K562 (cell line): Measurements from ENCODE around the gene DBNL. TPM values are rescaled to one million over a fixed set of nuclear protein-coding genes. Genes with fewer than 3 reads are reported as not detected.
"Not testable (repeated sequence)": the region's sequence is repeated elsewhere in the genome, so short reads cannot be mapped to it uniquely, and the experiment has no call there.

ENCODE experiments used
- ATF1 ChIP-seq, 2 experiments: fragments of 450-650 bp in 1 of 2; IDR thresholded peaks; 2 replicates each; pipeline ENCODE4 v1.6.1; 2016; ENCODE audit warnings: missing compliant biosample characterization in 1 of 2, missing genetic modification characterization in 1 of 2
- BCLAF1 ChIP-seq, 2 experiments: fragments of 450-650 bp in 1 of 2; IDR thresholded peaks; 2 replicates each; pipeline ENCODE4 v1.6.1; 2011 to 2017; ENCODE audit warnings: low read depth in 2 of 2, antibody characterized with exemption in 1 of 2, borderline replicate concordance in 1 of 2, low read length in 1 of 2, mild to moderate bottlenecking in 1 of 2, mixed read lengths in 1 of 2; ENCODE audit not compliant: control insufficient read depth in 1 of 2
- CREB3L1 ChIP-seq: fragments of 450-650 bp; IDR thresholded peaks from 2 replicates; pipeline ENCODE4 v1.6.1; 2014; ENCODE audit warnings: low read depth, mild to moderate bottlenecking, moderate library complexity, borderline replicate concordance
- FOXM1 ChIP-seq, 2 experiments: fragments of 450-650 bp in 1 of 2; sonication (generic) in 1 of 2; formaldehyde crosslinking in 1 of 2; IDR thresholded peaks; 2 replicates each; pipeline versions ENCODE4 v1.6.1 to v1.9.0; 2017 to 2022; ENCODE audit warnings: low read depth in 2 of 2, mild to moderate bottlenecking in 2 of 2, missing genetic modification reagents in 1 of 2, moderate library complexity in 1 of 2
- GABPB1 ChIP-seq: sonication (generic); formaldehyde crosslinking; IDR thresholded peaks from 2 replicates; pipeline ENCODE4 v1.8.0; 2022; ENCODE audit warnings: mild to moderate bottlenecking, missing genetic modification reagents
- LEF1 ChIP-seq: fragments of 450-650 bp; IDR thresholded peaks from 2 replicates; pipeline ENCODE4 v1.6.1; 2016; ENCODE audit warnings: mild to moderate bottlenecking
- MEIS2 ChIP-seq: fragments of 450-650 bp; IDR thresholded peaks from 2 replicates; pipeline ENCODE4 v1.6.1; 2014; ENCODE audit warnings: mild to moderate bottlenecking; ENCODE audit not compliant: partially characterized antibody
- RB1 ChIP-seq: fragments of 450-650 bp; IDR thresholded peaks from 2 replicates; pipeline ENCODE4 v1.6.1; 2017; ENCODE audit warnings: low read depth, mild to moderate bottlenecking
- RBM25 ChIP-seq: fragments of 200-400 bp; formaldehyde crosslinking; IDR thresholded peaks from 2 replicates; pipeline ENCODE4 v1.6.1; 2018; ENCODE audit warnings: low read length, low read depth, moderate library complexity; ENCODE audit not compliant: severe bottlenecking
- SIN3A ChIP-seq, 2 experiments: fragments of 150-350 bp in 1 of 2; IDR thresholded peaks; 2 replicates each; pipeline ENCODE4 v1.6.1; 2011 to 2016; ENCODE audit warnings: borderline replicate concordance in 2 of 2, low read depth in 2 of 2, low read length in 2 of 2, mild to moderate bottlenecking in 2 of 2, moderate library complexity in 2 of 2; ENCODE audit not compliant: control insufficient read depth in 1 of 2
- SP2 ChIP-seq: IDR thresholded peaks from 2 replicates; pipeline ENCODE4 v1.6.1; 2011; ENCODE audit warnings: mild to moderate bottlenecking, low read depth, low read length, moderate library complexity; ENCODE audit not compliant: poor library complexity, severe bottlenecking; ENCODE audit errors: extremely low read depth
- TAF7 ChIP-seq: fragments of 450-650 bp; IDR thresholded peaks from 2 replicates; pipeline ENCODE4 v1.6.1; 2016; ENCODE audit warnings: missing genetic modification characterization, missing compliant biosample characterization
- YY1 ChIP-seq, 3 experiments: IDR thresholded peaks; 2 replicates each; pipeline ENCODE4 v1.6.1; 2011; ENCODE audit warnings: low read length in 2 of 3, mild to moderate bottlenecking in 2 of 3, moderate library complexity in 2 of 3, borderline replicate concordance in 1 of 3, control low read depth in 1 of 3, low read depth in 1 of 3; ENCODE audit not compliant: insufficient read depth in 3 of 3, insufficient replicate concordance in 2 of 3, control insufficient read depth in 1 of 3, insufficient read length in 1 of 3; ENCODE audit errors: extremely low read depth in 1 of 3
- ZBTB11 ChIP-seq, 3 experiments: fragments of 200-800 bp in 1 of 3; fragments of 250-450 bp in 1 of 3; fragments of 450-650 bp in 1 of 3; sonication (Bioruptor Pico) in 1 of 3; sonication (Bioruptor generic) in 1 of 3; formaldehyde crosslinking in 1 of 3; IDR thresholded peaks; 2 replicates each; pipeline versions ENCODE4 v1.6.1 to v1.8.0; 2016 to 2022; ENCODE audit warnings: mild to moderate bottlenecking in 2 of 3, missing genetic modification characterization in 2 of 3, missing compliant biosample characterization in 1 of 3, moderate library complexity in 1 of 3
- polyA plus RNA-seq, 8 experiments: library from polyadenylated mRNA; depleted of rRNA in 4 of 8; stranded (reverse) in 5 of 8; unstranded in 3 of 8; fragments of >200 nt; fragmentation: Nextera tagmentation in 2 of 8; fragmentation: Illumina TruSeq in 1 of 8; extraction: Ambion mirVana in 2 of 8; extraction: Trizol in 1 of 8; gene quantifications; 2 replicates each; pipeline versions ENCODE4 v1.2.1 to v1.2.3, GENCODE V29; 2011 to 2014; ENCODE audit warnings: inconsistent platforms in 1 of 8, missing spikeins in 1 of 8
- total RNA-seq, 7 experiments: library from RNA; depleted of rRNA in 6 of 7; stranded (reverse); fragments of >200 nt in 6 of 7; fragmentation: Illumina TruSeq in 2 of 7; extraction: Trizol in 2 of 7; gene quantifications; 2 replicates each; pipeline versions ENCODE4 v1.2.1 to v1.2.3, GENCODE V29; 2011 to 2021; ENCODE audit warnings: low replicate concordance in 1 of 7

The DBNL gene
- total and polyA plus RNA-seq, 9 of the 15 experiments (the other 6 are each of a cell fraction or from before 2014, with no cell fraction given), result 1.9 to 65.1 (median 38.9) TPM

GRCh38 chr7:44018857-44019807, 25.4 kb upstream of the DBNL start (continued):
- TF ChIP-seq BCLAF1 (IDR thresholded peaks at IDR 0.05; ENCODE audit: borderline replicate concordance in 1 of 2, control insufficient read depth in 1 of 2, low read depth in 2 of 2, low read length in 1 of 2) (peak in 1 of 2 experiments; percentile 52; a peak in 1 of 4 replicates), YY1 (IDR thresholded peaks at IDR 0.05; ENCODE audit: borderline replicate concordance in 1 of 3, control insufficient read depth in 1 of 3, extremely low read depth in 1 of 3, insufficient read depth in 3 of 3, insufficient read length in 1 of 3, insufficient replicate concordance in 2 of 3, low read depth in 1 of 3, low read length in 2 of 3) (peak in 1 of 3 experiments; percentile 34), FOXM1 (CRISPR knock-in tag; IDR thresholded peaks at IDR 0.05; ENCODE audit: low read depth) (0 out of 2 replicates have a peak, but pooled peaks have one; percentile 40), LEF1 (peak; percentile 43; the same call in 1 of the 2 replicates), TAF7 (tag) (peak; percentile 82), SP2 (peak; percentile 68), RBM25 (peak; percentile 59), MEIS2 (peak; percentile 85), RB1 (peak; percentile 94), GABPB1 (peak; percentile 93), CREB3L1 (peak; percentile 62; the same call in 1 of the 2 replicates), ZBTB11 (CRISPR knock-in tag; IDR thresholded peaks at IDR 0.05) (peak in 1 of 3 experiments; percentile 54; a peak in 1 of 6 replicates), ATF1 (tag; IDR thresholded peaks at IDR 0.05) (peak; percentile 77), SIN3A (IDR thresholded peaks at IDR 0.05; ENCODE audit: borderline replicate concordance in 2 of 2, control insufficient read depth in 1 of 2, low read depth in 2 of 2, low read length in 2 of 2) (peak; percentile 62 to 78; a peak in 2 of 4 replicates)
- not testable (repeated sequence) for TF ChIP-seq FOXM1 (IDR thresholded peaks at IDR 0.05; ENCODE audit: low read depth); ATF1 (CRISPR knock-in tag; IDR thresholded peaks at IDR 0.05)
